DND-41 (cell line): ENCODE results near the gene NPPB.

Source experiments
- EZH2 ChIP-seq: IDR thresholded peaks from 3 replicates; pipeline ENCODE4 v1.6.1; 2012; ENCODE audit warnings: borderline replicate concordance, low read depth, mild to moderate bottlenecking, moderate library complexity, low read length, inconsistent platforms; ENCODE audit not compliant: severe bottlenecking
- TF ChIP-seq, protein P1 (sequence below): IDR thresholded peaks from 2 replicates; pipeline ENCODE4 v1.5.1; 2012; ENCODE audit warnings: borderline replicate concordance, low read length, moderate library complexity, mild to moderate bottlenecking; ENCODE audit not compliant: poor library complexity, severe bottlenecking; ENCODE audit errors: extremely low read depth

DNA sequence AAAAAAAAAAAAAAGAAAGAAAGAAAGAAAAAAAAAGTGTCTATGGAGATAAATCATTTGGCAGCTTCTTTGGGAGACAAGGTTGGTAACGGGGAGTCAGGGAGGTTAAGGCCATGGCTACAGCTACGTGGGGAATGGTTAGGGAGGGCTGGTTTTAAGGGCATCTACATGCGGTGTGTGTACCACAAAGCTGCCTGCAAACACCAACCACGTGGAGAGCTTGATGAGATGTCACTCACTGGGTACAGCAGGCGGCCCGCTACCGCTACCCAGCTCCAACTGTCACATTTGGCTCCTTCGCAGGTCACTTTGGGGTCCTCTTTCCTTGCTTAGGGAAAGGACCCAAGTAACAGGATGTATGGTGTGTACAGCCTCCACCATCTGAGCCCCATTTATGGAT is 4.2 kb downstream of the NPPB start:
- TF ChIP-seq, protein P1, sequence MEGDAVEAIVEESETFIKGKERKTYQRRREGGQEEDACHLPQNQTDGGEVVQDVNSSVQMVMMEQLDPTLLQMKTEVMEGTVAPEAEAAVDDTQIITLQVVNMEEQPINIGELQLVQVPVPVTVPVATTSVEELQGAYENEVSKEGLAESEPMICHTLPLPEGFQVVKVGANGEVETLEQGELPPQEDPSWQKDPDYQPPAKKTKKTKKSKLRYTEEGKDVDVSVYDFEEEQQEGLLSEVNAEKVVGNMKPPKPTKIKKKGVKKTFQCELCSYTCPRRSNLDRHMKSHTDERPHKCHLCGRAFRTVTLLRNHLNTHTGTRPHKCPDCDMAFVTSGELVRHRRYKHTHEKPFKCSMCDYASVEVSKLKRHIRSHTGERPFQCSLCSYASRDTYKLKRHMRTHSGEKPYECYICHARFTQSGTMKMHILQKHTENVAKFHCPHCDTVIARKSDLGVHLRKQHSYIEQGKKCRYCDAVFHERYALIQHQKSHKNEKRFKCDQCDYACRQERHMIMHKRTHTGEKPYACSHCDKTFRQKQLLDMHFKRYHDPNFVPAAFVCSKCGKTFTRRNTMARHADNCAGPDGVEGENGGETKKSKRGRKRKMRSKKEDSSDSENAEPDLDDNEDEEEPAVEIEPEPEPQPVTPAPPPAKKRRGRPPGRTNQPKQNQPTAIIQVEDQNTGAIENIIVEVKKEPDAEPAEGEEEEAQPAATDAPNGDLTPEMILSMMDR: no peak
- TF ChIP-seq EZH2: no peak
